Fibroblast of skin of back (primary cell): ENCODE measurements around the gene CRX.
A peak's percentile ranks its signal among the peaks of the same experiment; 100 is the strongest.
"Not testable (repeated sequence)": the region's sequence is repeated elsewhere in the genome, so short reads cannot be mapped to it uniquely, and the experiment has no call there.

Experiments used
- DNase-seq: peaks from one replicate; pipeline ENCODE4 v3.0.0-alpha.2; 2013

The CRX gene

DNA sequence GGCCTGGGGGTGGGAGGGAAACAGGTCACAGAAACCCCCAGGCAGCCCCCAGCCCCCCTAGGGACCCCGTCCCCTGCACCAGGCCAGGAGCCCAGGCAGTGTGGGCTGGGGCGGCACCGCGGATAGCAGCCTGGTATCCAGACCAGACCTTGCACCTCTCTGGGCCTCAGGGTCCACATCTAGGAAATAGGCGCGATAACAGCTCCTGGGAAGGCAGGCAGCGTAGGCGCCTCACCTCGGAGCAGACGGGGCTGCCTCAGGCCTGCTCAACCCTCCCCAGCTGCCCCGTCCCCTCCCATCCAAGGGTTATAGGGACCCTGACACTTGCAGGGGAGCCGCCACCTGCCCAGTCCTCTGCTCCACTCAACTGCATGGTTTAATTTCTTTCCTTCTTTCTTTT, 18.1 kb upstream of the CRX start:
- DNase-seq, result not testable (repeated sequence)

DNA sequence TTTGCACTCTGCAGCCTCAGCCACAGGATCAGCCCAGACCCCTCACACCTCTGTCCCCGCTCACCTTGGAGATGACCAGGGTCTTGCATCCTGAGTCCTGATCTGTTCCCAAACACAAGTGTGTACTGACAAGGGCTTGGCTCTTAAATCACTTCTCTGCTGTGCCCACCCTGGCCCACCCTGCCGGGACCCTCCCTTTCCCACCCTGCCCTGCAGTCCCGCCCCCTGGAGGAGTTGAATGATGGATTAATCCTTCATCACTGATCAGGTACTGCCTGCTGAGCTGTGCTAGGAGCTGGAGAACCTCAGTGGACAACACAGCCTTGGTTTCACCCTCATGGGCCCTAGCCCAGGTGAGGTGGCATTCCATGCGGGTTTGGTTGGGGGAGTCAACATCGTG, 17.3 kb upstream of the CRX start, which contains the start of gene TPRX1:
Gene TPRX1, minus strand, starts transcription at position 101 of the 400 bp plus-strand sequence. Its CDS starts 12 bp downstream, at position 89.
- not testable (repeated sequence) for DNase-seq

DNA sequence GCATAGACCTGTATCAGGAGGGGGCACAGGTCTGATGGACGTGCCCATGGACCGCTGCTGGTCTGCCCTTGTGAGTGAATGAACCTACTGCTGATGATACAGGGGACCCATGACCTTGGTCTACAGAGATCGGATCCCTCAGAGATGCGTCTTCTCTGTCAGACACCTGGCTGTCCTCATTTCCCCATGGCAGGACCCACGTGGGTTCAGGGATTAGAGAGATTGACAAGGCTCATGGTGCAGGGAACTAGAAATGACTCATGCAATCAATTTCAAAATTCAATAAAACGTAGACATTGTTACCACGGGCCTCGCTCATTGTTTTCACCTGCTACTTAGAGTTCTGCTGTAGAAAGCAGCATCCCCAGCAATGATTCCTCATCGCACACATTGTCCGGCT, 16.4 kb upstream of the CRX start:
- no peak for DNase-seq

- DNase-seq, result no peak
These were observed 15.3 kb upstream of the CRX start for GRCh38 chr19:47806435-47806834.

DNA sequence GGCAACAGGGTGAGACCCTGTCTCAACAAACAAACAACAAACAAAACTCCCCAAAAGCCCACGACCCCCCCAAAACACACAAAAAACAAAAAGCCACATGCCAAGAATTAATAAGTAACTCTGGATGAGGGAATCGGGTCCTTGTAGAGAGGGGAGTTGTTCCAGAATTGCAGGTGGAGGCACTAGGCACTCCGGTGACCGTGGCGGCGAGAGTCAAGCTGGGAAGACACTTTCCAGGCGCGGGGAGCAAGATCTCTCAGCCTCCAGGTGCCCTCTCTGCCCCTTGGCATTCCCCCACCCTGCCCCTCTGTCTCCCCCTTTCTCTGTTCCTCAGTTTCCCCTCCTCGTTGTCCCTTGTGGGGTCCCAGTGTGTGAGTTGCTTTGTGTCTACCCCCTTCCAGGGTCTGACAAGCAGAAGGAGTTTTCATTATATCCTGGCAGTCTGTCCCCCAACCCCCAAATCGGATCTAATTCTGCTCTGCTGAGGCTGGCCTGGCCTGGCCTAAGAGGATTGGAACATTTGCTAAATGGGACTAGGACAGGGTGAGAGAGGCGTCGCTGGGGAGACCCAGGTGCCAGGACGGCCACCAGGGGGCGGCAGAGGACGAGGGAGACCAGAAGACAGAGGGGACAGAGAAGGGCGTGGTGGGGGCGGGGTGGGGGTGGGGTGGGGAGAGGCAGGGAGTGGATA, 8.3 kb upstream of the CRX start:
- DNase-seq, result peak; percentile 53

DNA sequence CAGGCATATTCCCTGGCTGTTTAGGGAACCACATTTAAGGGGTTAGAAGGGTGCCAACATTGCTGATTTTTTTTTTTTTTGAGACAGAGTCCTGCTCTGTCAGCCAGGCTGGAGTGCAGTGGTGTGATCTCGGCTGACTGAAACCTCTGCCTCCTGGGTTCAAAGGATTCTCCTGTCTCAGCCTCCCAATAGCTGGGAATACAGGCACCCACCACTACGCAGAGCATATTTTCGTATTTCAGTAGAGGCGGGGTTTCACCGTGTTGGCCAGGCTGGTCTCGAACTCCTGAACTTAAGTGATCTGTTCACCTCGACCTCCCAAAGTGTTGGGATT, 7.8 kb upstream of the CRX start:
- no peak for DNase-seq

DNA sequence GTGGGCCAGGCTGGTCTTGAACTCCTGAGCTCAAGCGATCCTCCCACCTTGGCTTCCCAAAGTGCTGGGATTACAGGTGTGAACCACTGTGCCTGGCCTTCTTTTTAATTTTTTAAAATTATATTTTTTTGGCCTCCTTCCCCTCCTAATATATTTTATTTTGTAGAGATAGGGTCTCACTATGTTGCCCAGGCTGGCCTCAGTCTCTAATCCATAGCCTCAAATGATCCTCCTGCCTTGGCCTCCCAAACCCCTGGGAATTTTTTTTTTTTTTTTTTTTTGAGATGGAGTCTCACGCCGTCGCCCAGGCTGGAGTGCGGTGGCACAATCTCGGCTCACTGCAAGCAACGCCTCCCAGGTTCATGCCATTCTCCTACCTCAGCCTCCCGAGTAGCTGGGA, 5.5 kb upstream of the CRX start:
- DNase-seq, result not testable (repeated sequence)

DNA sequence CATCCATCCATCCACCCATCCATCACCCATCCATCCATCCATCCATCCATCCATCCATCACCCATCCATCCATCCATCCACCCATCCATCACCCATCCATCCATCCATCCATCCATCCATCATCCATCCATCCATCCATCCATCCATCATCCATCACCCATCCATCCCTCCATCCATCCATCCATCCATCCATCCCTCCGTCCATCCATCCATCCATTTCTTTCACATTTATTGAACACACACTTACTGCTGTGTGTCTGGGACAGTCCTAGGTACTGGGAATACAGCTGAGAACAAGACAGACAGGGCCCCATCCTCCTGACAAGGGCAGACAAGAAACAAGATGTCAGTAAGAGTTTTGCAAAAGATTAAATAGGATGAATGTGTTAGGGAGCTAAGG, 3.5 kb upstream of the CRX start:
- DNase-seq, result not testable (repeated sequence)

- no peak for DNase-seq
These were observed 1.9 kb upstream of the CRX start for GRCh38 chr19:47819858-47820257.

- no peak for DNase-seq
These were observed 1.3 kb upstream of the CRX start for GRCh38 chr19:47820410-47820809.

DNA sequence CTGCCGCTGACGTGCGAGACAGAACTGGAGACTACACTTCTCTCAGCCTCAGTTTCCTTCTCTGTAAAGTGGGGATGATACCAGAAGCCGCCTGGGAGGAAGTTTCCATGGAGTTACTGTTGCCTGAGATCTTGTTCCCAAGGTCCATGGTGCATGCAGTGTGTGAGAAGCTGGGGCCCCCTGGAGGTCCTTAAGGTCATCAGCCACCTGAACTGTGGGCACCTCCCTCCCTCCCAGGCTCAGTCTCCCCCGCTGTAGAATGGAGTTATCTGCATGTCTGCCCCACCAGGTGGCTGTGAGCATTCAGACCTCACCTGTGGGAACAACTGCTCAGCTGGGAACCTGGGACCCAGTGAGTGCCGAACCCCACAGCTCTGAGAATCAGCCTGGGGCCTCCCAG, 2.7 kb downstream of the CRX start:
- no peak for DNase-seq

DNA sequence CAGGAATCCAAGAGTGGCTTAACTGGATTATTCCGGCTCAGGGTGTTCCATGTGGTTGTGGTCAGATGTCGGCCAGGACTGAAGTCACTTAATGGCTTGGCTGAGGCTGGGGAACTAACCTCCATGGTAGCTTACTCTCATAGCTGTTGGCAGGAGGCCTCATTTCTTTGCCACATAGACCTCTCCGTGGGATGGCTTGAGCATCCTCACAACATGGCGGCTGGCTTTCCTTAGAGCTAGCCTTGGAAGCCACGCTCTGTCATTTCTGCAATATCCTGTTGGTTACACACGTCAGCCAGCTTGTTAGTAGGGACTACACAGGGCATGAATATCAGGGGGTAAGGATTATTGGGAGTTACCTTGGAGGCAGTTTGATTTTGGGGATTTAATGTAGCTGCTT, 5.1 kb downstream of the CRX start:
- no peak for DNase-seq

GRCh38 chr19:47832723-47833122, 11.0 kb downstream of the CRX start:
- no peak for DNase-seq

DNA sequence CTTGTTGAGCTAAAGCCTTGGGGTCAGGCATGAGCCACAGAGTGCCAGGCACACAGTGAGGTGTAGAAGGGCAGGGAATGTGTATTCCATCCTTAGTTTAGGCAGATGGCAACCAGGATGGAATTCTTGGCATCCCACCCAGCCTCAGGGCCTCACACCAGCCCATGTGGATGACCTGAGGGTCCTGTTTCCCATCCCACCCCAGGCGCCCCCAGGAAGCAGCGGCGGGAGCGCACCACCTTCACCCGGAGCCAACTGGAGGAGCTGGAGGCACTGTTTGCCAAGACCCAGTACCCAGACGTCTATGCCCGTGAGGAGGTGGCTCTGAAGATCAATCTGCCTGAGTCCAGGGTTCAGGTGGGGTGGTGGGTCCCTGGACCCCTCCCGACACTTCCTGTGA, 14.3 kb downstream of the CRX start:
- DNase-seq, result no peak

DNA sequence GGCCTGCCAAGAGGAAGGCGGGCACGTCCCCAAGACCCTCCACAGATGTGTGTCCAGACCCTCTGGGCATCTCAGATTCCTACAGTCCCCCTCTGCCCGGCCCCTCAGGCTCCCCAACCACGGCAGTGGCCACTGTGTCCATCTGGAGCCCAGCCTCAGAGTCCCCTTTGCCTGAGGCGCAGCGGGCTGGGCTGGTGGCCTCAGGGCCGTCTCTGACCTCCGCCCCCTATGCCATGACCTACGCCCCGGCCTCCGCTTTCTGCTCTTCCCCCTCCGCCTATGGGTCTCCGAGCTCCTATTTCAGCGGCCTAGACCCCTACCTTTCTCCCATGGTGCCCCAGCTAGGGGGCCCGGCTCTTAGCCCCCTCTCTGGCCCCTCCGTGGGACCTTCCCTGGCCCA, 17.7 kb downstream of the CRX start:
- DNase-seq, result no peak

- DNase-seq, result no peak
These were observed 18.2 kb downstream of the CRX start for GRCh38 chr19:47839913-47840312.

GRCh38 chr19:47842941-47843340, 21.2 kb downstream of the CRX start:
- DNase-seq, result no peak

DNA sequence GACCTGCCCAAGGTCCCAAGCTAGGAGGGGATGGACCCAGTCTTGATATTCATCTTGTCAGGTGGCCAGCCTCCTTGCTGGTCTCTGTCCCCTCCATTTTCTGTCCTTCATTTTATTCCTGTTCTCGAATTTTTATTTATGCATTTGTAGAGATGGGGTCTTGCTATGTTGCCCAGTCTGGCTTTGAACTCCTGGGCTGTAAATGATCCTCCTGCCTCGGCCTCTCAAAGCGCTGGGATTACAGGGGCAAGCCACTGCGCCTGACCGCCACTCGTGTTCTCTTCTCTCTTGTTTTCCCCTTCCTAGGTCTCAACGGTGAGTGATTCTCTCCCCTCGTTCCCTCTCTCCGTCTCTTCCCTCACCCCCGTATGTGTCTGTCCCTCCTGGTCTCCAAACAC, 26.7 kb downstream of the CRX start:
- no peak for DNase-seq

GRCh38 chr19:47848823-47849473, 27.2 kb downstream of the CRX start:
- DNase-seq, result no peak

- no peak for DNase-seq
These were observed 31.3 kb downstream of the CRX start for GRCh38 chr19:47853003-47853402.

GRCh38 chr19:47854459-47854858, 32.7 kb downstream of the CRX start:
- DNase-seq, result no peak

GRCh38 chr19:47858231-47858630, 36.5 kb downstream of the CRX start:
- DNase-seq, result not testable (repeated sequence)

- DNase-seq, result not testable (repeated sequence)
These were observed 37.0 kb downstream of the CRX start, which contains the start of gene TPRX2 for GRCh38 chr19:47858646-47859285. Gene TPRX2 (plus strand): TSS chr19:47859235. CDS start chr19:47859247, 12 bp downstream.

DNA sequence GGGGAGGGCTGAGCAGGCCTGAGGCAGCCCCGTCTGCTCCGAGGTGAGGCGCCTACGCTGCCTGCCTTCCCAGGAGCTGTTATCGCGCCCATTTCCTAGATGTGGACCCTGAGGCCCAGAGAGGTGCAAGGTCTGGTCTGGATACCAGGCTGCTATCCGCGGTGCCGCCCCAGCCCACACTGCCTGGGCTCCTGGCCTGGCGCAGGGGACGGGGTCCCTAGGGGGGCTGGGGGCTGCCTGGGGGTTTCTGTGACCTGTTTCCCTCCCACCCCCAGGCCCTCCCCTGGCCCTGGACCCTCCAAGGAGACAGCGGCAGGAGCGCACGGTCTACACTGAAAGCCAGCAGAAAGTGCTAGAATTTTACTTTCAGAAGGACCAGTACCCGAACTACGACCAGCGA, 38.1 kb downstream of the CRX start:
- not testable (repeated sequence) for DNase-seq
